GM18498 (cell line): ENCODE measurements around the gene EIF1AD.
"Not testable (repeated sequence)": the region's sequence is repeated elsewhere in the genome, so short reads cannot be mapped to it uniquely, and the experiment has no call there.

Experiments
- ATAC-seq: cut with Tn5 transposase; IDR thresholded peaks from one replicate; pipeline ENCODE4 v1.9.1; 2021; ENCODE audit warnings: mild to moderate bottlenecking, moderate library complexity; ENCODE audit not compliant: unreplicated experiment

EIF1AD gene, protein sequence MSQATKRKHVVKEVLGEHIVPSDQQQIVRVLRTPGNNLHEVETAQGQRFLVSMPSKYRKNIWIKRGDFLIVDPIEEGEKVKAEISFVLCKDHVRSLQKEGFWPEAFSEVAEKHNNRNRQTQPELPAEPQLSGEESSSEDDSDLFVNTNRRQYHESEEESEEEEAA

DNA sequence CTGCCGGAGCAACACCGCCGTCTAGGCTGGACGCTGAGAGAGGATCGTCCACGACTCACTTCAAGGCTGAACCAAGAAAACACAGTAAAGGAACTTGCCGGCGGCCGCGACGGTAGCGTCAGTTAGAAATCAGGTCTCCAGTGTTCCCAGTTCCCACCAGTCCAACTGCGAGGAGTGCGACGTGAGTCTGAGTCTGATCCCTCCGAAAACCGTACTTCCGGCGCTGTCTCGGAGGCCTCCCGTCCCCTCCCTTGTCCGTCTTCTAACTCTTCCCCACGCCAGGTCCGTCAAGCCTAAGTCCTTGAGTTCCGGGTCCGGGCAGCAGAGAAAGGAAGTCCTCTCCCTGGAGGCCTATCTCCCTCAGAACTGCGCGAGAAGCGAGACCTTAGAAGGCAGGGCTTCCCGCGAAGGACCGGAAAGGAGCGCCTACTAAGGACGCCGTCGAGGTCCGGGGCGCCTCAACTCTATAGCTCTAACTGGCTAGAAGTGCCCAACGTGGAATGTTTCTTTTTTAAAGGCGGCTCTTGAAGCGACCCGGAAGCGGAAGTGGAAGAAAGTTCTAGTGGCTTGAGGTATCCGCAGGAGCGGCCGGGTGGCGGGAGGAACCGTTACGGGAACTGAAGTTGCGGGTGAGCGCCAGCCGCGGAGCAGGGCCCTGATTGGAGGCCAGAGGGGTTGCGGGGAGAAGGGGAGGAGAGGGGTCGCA, at the start of gene EIF1AD, which contains the start of gene BANF1:
EIF1AD (minus strand) TSS at position 216 of the 706 bp plus-strand sequence. CDS start 1,768 bp downstream, outside the sequence.
BANF1 (plus strand) TSS at position 562 of the 706 bp plus-strand sequence. CDS start 748 bp downstream, outside the sequence.
- peak; percentile 79 for ATAC-seq

DNA sequence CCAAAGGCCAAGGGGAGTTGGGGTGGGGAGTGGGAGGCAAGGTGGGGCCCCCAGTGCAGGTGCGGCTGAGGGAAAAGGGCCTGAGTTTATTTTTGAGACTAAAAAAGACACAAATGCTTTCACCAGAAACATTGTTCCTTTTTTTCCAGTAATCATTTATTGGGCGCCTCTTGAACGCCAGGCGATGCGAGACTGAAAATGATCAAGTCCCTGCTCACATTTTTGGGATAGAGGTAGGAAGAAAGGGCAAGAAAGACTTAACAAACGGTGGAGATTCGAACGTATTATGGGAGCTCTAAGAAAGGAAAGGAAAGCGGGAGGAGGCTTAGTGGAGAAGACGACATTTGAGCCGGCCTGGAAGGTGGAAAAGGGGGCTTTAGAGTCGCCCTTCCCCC, 49.4 kb upstream of the EIF1AD start:
- ATAC-seq, result no peak

DNA sequence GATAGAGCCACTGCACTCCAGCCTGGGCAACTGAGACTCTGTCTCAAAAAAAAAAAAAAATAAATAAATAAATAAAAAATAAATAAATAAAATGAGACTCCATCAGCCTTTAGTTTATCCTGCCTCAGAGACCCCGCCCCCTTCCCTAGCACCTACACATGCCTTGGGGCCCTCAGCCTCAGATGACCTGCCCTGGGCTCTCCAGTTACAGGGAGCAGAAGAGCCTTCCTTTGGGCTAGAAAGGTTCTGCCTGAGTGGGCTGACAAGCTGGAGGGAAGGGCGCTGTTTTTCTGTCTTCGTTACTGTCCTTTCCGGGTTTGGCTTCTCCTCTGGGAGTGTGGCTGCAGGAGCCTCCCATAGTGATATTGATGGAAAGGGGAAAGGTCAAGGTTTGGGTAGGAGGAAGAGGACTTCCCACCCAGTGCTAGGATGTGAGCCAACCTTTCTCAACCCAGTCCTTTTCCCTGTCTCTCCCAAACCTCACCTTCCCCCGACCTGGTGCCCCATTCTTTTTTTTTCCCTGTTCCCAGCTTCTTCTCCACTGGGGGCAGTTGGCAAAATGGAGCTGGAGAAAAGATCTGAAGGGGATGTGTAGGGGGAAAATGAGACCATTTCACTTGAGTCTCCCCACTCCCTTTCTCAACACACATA, 48.7 kb upstream of the EIF1AD start:
- ATAC-seq, result no peak

DNA sequence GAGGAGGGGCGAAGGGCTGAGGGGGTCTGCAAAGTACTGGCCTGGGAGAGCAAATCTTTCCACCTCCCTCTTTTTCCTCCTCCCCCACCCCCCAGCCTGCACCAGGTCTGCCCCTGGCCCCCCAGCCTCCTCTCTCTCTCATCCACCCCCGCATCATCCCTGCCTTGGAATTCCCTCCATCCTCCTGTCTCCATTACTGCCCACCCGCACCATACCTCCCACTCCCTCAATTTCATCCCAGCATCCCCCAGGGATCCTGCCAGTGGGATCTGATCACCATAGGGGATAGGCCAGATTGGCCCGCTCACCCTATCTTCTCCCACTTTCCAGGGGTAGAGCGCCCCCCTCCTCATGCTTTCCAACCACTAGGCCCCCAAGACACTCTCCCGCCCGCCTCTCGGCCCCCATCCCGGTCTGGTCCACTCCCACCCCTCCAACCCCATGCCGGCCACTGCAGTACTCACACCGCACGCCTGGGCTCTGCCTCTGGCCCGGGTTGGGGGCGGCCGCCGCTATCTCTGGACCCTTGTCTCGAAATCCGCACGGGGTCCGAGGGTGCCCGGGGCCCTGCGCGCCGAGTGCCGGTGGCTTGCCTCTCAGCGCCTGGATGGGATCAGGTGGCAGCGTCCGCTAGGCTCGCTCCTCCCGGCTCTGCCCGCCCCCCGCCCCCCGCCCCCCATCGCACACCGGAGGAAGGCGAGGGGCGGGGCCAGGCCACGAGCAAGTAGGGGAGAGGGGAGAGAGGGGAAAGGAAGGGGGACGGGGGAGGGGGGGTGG, 46.8 kb upstream of the EIF1AD start, which contains the start of gene GAL3ST3:
GAL3ST3 (minus strand) TSS at position 615 of the 777 bp plus-strand sequence. CDS start 3,746 bp downstream, outside the sequence.
- ATAC-seq, result no peak

DNA sequence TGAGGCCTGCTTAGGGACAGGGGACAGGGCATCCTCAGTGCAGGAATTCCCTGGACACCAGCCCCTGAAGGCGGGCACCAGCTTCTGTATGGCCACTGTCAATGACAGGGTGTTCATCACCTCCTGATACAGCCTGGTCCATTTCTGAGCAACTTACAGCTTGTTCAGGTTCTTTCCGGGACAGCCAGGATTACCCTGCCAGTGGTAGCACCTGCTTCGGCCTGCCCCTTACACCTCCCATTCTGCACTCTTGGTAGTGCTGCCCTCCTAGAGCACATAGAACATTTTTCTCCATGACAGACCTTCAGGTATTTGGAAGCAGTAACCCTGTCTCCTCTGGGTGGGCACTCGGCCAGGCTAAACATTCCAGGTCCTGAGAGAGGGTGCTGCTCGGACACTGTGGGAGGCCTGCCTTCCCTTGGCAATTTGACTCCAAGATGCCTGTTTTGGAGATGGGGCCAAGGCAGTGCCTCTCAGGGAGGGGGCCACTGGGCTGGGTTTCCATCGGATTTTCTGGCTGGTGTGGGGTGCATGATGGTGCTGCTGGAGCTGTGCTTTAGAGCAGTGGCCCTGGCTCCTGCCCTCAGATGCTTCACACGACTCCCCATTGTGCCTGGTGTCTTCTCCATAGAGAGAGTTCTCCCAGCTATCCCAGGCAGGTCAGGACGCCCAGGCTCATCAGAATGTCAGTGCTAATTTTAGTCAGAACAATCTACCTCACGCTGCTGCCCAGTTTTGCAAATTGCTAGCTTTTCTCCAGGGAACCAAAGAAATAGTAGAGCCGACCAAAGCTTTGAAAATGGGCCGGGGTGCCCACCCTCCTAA, 45.8 kb upstream of the EIF1AD start:
- ATAC-seq, result no peak

DNA sequence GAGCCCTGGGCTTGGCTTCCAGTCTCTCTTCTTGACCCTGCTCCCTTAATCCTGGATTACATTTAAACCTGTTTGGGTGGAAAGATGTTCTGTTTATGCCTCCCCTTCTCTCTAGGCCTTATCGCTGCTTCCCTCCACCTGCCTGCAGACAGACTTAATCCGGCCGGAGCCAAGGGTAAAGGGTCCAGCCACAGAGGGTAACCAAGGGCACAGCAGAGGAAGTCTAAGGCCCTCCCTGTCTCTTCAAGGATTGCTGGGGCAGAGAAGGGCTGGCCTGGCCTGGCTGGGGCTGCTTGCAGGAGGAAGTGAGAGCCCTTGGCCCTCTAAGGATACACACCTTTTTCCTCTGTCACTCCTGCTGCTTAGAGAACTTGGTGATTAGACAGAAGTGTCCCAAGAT, 44.9 kb upstream of the EIF1AD start:
- no peak for ATAC-seq

DNA sequence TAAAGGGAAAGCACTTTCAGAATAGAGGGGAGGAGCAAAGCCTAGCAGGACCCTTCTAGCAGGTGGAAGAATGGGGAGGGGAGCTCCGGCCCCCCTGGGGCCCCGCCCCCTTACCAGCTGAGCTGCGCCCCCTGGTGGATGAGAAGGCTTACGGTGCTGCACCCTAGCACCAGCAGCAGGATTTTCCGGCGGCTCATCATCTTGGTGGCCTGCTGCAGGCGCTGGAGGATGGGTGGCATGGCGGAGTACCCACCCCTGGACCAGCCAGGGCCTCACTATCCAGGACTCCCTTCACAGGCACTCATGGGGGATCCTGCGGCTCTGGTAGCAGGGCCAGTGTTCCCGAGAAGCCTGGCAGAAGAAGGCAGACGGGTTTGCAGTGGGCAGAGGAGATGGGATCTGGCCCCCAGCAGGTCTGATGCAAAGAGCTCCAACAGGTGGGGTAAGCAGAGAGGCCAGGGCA, 43.3 kb upstream of the EIF1AD start:
- peak; percentile 75 for ATAC-seq

DNA sequence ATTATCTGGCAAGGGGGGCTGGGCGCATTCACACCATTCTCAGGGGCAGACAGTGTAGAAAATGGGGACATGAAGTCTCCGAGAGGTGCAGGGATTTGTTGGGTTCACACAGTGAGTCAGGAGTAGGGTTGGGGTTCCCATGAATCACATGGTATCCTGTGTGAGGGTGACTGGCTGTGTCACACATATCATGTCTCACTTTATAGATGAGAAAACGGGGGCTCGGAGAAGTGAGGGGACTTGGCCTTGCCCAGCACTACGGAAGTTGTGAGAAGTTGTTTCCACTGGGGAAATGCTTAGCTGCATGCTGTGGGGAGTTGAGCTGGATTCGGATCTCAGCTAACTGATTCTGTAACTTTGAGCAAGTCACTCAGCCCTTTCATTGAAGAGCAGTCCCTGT, 42.8 kb upstream of the EIF1AD start:
- no peak for ATAC-seq

DNA sequence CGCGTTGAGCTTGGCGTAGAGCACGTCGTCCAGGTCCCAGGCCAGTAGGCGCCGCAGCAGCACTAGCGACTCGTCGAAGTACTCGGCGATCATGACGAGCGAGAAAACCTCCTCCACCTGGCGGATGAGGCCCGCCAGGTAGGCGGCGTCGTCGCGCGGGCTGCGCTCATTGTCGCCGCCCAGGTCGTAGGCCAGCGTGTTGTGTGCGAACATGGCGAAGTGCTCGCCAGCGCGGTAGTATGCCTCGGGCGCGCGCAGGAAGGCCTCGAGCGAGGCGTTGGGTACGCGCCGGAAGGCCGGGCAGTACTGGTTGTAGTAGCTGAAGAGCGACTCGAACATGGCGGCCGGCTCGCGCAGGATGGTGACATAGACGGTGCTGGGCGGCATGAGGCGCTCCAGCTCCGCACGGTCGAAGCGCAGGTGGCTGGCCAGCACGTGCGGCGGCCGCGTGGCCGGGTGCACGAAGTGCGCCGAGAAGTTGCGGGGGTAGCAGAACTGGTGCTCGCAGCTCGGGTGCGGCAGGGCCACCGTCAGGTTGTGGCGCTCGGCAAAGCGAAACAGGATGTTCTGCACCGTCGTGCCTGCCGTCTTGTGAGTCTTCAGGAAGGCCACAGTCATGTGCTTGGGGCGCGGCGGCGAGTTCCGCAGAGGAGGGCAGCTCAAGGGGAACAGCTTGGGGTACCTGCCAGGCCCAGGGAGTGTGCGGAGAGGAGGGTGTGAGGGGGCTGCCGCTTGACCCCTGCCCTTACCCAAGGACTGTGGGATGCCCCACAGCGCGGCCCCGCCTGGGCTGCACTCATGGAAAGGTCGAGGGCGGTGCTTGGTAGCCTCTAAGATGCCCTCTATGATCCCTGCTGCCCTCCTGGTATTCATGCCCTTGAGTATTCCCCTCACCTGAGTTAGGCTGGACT, 41.3 kb upstream of the EIF1AD start:
- ATAC-seq, result no peak

DNA sequence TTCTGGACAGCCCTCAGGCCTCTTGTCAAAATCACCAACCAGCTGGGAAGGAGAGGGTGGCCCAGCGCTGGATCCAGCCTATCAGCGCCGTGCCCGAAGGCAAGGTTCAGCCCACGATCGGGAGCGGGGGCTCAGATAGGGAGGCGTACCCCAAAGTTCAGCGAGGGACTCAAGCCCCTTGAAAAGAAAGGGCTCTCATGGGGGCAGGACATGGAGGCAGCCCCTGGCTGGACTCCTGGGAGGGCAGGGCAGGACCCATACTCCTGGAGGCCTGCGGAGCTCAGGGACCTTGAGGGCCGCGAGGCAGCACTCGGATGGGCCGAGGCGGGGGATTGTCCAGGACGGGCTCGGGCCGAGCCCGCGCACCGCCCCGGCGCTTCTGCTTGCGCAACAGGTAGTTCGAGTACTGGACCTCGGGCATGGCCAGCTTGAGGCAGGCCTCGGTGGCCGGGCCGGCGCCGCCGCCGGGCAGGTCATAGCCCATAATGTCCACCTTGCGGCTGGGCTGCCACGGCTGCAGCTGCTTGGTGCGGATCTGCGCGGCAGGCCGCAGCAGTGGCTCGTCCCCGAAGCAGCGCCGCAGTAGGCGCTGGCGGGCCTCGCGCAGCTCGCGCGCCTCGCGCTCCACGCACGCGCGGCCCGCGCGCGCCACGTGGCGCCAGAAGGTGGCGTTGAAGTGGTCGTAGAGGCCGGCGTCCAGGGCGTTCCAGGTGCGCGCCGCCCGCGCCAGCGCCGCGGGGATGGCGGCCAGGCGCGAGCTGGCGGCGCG, 40.5 kb upstream of the EIF1AD start:
- no peak for ATAC-seq

DNA sequence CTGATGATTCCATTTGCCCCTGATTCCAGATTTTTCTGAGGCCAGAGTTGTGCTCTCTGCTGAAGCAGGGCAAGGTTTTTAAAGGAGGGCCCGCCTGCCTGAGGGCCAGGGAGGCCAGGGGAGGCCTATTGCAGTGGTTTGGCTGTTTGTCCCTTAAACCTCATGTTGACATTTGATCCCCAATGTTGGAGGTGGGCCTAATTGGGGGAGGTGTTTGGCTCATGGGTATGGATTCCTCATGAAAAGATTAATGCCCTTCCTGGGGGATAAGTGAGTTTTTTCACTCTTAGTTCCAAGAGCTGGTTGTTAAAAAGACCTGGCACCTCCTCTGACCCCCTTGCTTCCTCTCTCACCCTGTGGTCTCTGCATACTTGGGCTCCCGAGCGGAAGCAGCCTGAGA, 37.8 kb upstream of the EIF1AD start:
- no peak for ATAC-seq

DNA sequence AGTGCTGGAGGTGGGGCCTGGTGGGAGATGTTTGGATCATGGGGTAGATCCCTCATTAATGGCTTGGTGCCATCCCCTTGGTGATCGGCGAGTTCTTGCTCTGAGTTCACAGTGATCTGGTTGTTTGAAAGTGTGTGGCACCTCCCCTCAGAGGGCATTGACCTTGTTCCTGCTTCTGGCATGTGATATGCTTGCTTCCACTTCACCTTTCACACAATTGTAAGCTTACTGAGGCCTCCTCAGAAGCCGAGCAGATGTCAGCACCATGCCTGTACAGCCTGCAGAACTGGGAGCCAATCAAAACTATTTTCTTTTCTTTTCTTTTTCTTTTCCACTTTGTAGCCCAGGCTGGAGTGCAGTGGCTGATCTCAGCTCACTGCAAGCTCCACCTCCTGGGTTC, 35.4 kb upstream of the EIF1AD start:
- no peak for ATAC-seq

DNA sequence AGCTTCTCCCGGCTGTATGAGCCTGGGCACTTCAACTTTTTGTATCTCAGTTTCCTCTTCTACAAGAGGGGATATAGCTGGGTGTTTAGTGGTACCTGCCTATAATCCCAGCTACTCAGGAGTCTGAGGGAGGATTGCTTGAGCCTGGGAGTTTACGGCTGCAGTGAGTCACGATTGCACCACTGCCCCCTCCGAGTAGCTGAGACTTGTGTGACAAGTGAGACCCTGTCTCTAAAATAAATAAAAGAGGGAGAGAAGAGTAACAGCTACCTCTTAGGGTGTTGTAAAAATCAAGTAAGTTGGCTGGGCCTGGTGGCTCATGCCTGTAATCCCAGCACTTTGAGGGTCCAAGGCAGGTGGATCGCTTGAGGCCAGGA, 34.4 kb upstream of the EIF1AD start:
- no peak for ATAC-seq

DNA sequence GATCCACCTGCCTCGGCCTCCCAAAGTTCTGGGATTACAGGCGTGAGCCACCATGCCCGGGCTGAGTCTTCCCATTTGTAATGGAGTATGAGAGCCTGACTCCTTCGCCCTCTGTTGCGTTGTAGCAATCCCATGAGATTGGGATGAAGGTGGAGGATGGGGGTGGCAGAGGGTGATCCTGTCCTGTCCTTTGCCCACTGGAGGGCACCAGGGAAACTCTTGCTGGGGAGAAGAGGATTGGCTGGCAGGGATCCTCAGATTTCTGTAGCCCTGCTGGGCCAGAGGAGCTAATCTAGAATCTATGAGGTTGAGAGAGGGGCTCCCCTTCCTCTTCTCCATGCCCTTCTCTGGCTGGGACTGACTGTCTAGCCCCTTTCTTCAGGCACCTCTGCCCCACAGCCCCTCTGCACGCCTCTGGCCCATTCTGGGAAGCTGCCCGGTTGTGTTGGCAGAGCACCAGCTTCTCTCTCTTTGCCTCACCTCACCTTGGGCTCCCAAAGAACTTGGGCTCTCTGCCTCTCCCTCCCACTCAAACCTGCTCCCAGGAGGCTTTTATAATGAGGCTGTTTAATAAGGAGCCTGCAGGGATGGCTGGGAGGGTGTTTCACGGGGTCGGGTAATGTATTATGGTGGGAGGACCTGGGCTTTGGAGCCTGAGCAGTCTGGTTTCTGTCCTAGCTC, 33.8 kb upstream of the EIF1AD start:
- ATAC-seq, result no peak

DNA sequence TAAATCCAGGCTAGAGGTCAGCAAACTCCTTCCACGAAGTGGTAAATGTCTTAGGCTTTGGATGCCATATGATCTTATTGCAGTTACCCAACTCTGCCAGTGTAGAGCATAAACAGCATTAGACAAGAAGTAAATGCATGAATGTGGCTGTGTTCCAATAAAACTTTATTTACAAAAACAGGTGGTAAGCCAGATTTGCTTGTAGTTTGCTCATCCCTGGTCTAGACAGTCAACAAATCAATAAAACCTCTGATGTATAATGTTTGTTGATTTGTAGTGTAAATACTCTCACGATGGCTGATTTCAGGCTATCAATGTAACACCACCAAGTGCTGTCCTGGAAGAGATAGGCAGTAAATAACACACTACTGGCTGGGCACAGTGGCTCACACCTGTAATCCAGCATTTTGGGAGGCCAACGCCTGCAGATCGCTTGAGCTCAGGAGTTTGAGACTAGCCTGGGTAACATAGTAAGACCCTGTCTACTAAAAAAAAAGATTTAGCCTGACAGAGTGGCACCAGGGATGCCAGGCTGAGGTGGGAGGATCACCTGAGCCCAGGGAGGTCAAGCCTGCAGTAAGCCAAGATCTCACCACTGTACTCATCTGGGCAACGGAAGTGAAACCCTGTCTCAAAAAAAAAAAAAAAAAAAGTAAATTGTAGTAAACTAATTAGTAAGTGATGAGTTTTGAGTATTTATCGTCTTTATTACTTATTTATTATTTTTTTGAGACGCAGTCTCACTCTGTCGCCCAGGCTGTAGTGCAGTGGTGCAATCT, 31.2 kb upstream of the EIF1AD start:
- no peak for ATAC-seq

DNA sequence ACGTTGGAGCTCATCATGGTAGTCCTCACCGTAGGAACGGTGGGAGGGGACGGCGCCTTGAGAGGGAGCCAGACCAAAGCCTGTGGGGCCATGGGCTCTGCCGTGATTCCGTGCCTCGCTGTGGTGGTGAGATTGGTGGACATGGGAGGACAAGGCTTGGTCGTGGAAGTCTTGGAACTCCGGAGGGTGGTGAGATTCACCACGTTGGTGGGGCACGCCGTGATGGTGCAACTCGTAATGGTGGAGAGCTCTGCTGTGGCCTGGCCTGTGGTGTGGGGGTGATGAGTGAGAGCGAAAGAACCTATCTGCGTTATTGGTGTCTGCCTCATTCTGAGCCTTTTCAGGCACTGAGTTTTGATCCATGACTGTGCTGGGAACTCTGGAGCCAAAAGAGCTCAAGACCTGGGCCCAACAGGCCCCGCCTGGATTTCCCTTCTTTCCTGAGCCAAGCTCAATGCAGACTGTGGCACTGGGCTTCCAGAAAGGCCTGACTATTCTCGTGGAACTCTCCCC, 24.1 kb upstream of the EIF1AD start, which contains the start of gene CATSPER1:
CATSPER1 (minus strand) TSS at position 463 of the 513 bp plus-strand sequence; CDS start at position 363, 100 bp downstream.
- ATAC-seq, result no peak

DNA sequence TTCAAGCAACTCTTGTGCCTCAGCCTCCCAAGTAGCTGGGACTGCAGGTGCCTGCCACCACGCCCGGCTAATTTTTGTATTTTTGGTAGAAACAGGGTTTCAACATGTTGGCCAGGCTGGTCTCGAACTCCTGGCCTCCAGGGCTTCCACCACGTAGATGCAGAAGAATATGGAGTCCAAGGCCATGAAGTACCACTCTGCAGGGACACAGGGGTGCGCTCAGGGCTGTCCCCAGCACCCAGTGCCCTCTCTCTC, 21.2 kb upstream of the EIF1AD start:
- not testable (repeated sequence) for ATAC-seq
